NCI-H1436 treated with DMSO at 0.1 percent for 48 hours (cell line): ENCODE results near the gene LGR6.
"Not testable (repeated sequence)": the region's sequence is repeated elsewhere in the genome, so short reads cannot be mapped to it uniquely, and the experiment has no call there.

ENCODE experiments used
- DNase-seq: peaks from one replicate; lab custom pipeline; 2025; lab: John Stamatoyannopoulos, UW

LGR6 gene

DNA sequence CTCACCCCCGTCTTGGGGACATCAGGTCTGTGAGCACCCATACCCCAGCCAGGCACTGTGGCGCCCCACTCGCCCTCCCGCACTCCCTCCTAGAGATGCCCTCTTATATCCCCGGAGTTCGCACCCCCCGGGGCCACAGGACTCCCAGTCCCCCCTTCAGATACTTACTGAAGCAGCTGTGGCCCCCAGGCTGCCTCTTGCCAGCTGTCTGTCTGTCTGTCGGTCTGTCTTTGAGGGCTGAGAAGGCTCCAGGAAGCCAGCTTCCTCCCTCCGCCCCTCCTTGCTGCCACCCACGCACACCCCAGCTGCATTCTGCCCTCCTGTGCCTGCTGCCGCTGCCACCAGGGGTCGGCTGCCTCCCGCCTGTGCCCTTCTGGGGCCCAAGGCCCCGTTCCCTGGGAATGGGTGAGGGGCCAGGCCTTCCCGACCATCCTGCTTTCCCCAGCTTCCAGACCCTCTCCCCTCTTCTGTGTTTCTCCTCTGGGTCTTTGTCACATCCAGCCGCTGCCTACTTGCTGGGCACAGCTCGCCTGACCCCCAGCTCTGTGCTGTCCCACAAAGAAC lies 33.1 kb upstream of the LGR6 start, which contains the start of gene PTPN7:
Gene PTPN7, minus strand, starts transcription at position 226 of the 564 bp plus-strand sequence. CDS start 1,200 bp downstream, outside the sequence.
- DNase-seq = no peak

DNA sequence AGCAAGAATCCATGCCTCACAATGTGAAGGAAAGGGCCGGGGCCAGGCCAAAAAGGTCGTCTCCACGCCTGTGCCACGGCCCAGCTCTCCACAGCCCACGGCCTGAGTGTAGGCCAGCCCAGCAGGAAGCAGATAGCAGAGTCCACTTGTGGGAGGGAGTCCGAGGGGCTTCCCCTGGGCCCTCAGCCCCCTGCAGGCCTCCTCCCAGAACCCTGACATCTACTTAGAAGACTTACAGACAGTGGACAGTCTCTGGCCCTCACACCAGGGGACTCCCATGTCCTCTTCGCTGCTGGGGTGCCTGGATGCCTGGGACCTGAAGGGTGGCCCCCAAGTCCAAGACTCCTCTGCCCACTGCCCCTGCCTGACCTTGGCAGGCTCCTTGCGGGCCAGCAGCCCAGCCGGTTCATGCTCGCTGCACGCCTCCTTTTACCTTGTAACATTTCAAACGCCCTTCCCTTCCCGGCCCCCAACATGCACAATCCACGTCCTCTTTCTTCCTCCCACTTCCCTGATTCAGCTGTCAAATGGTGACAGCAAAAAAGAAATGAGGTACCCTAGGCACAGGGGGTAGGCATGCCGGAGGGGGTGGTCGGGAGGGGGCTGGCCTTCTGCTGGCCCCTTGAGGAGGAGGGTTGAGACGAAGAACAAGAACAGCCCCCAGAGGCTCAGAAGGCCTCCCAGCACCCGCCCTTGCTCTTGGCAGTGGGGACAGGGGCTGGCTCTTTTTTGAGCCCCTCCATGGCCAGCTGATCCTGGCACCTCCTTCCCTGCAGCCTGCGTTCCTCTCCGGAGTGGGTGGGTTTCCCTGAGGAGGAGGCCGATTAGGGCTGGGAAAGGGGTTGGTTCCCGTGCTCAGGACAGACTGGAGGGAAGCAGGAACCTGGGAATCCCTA lies 32.2 kb upstream of the LGR6 start:
- no peak for DNase-seq

- no peak for DNase-seq
These were observed 31.6 kb upstream of the LGR6 start for GRCh38 chr1:202162047-202162417.

- DNase-seq = no peak
These were observed 30.9 kb upstream of the LGR6 start for GRCh38 chr1:202162418-202163280.

DNA sequence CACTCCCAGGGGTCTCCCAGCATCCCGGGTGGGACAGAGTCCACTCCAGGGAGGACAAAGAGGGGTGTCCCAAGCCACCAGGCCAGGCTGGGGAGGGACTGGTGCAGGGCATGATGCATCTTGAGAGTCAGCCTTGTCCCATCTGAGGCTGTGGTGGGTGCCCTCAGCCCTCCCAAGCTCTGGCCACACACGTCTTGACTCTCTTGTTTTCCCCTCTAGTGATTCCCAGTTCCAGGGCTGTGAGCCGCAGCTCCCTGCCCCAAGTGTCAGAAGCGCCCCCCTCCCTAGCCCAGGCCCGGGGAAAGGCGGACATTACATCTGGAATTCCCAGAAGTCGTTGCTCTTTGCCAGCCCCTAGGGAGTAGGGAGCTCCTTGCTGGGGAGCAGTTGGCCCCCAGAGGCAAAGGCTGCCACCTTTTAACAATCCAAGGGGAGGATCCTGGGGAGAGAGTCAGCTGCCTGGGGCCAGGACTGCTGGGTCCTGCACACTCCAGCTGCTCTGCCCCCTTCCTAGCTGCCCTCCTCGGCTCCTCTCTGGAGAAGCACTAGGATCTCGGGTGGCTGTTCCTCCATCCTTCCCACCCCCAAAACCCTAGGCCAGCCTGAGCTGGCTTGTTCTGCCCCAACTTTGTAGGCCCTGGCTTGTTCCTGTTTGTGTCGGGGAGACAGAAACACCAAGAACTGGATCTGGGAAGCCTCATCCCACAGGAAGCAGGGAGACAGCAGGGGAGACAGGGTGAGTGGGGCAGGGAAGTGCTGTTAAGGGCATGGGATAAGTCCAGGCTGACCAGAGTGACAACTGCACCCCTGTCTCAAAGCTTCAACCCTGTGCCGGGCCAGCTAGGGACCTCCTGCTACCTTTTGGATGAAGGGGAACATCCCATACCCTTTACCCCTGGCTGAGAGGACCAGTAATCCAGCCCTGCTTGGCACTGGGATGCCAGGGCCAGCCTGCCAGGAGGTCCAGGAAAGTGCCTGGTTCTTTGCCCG lies 30.0 kb upstream of the LGR6 start:
- no peak for DNase-seq

DNA sequence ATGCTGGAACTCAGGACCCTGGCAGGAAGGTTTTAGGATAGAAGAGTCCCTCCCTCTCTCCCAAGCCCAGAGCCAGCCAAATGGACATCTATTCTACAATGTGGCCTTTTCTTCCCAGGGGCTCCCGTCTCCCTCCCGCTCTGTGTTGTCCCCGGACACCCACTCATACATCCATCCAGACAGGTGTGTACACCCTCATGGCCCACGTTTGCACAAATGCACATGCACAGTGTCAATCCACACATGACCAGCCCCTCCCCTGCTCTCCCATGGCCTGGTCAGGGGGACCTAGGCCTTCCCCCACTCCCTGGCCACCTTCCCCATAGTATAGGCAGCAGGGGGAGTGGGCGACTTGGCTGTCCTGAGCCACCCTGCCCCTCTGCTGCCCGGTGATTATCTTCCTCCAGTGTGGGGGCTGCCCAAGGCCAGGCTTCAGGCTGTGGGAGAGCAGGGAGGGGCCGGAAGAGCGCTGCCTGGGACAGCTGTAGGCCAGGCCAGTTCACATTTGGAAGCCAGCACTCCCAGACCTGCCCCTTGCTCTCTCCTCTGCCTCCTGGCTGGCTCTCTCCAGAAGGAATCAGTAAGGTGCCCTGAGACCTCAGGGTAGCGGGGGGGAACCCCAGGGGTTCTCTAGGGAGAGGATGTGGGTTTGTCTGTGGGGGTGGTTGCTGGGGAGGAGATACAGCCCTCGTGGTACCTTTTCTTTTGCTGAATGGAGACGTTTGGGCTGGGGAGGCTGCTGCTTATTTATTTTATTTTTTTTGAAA lies 29.1 kb upstream of the LGR6 start:
- no peak for DNase-seq

DNA sequence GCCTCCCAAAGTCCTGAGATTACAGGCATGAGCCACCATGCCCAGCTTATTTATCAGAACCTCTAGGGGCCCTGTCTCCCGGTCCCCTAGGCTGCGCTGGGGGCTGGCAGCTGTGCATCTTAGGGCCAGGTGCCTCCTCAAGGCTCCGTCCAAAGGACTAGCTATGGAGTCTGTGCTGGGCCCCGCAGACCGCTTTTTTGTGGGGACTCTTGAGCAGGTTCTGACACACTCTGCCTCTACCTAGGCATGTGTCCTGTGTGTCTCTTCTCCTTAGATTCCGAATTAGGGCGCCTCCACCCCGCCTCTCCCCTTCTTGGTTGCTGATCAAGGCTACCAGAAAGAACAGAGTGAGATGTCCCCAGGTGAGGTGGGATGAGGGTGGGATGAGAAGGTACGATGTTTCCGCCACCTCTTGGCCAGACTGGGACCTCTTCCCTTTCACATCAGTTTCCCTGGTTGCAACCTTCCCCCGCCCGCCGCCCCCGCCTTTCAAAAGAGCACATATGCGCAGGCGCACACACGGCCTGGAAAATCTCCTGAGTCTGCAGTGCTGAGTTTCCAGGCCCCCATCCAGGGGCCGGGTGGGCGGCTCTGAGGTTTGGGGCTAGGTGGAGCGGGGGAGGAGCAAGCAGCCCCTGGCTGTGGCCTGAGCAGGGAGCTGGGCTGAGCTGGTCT lies 28.2 kb upstream of the LGR6 start:
- no peak for DNase-seq

DNA sequence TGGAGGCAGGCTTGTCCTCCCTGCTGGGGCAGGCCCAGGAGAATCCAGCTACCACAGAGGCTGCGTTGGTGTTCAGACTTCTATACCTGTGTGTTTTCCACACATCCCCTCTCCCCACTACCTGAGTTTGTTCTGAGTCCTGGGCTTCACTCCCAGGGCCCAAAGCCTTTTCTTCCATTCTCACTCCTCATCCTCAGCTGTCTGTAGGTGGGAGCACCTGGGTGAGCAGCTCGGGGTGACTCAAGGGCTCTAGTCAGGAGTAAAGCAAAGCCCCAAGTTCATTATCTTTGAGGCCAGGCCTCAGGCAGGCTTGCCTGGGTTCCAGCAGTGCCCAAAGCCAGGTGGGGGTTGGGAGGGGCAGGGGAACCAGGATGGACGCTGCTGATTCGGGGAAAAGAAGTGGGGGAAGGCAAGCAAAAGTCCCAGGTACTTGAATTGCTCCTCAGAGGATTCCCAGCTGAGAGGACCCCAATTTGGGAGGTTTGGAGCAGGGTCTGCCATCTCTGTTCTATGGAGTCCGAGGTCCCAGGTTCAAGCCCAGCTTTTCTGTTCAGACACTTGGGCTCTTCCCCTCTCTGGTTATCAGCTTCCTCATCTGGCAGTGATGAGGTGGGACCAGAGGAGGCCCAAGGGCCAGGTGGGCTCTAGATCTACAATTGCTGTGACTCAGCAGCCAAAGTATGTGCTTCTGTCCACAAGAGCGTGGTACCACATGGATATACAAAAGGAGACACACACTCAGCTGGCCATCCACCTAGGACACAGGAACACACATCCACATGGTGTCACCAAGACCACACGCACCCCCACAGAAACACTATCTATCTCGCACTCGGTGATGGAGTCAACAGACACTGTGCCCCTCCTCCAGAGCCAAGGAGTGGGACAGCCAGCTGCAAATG lies 27.4 kb upstream of the LGR6 start:
- DNase-seq = no peak

DNA sequence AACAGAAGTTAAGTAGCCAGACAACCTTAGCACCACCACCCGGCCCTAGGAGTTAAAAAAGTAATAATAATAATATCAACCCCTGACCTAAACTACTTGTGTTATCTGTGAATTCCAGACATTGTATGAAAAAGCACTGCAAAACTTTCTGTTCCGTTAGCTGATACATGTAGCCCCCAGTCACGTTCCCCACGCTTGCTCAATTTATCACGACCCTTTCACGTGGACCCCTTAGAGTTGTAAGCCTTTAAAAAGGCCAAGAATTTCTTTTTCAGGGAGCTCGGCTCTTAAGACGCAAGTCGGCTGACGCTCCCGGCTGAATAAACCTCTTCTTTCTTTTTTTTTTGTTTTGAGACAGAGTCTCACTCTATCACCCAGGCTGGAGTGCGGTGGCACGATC lies 26.5 kb upstream of the LGR6 start:
- DNase-seq = not testable (repeated sequence)

- no peak for DNase-seq
These were observed 25.7 kb upstream of the LGR6 start for GRCh38 chr1:202167708-202168415.

- no peak for DNase-seq
These were observed 24.7 kb upstream of the LGR6 start for GRCh38 chr1:202168861-202169260.

GRCh38 chr1:202170726-202171125 lies 22.9 kb upstream of the LGR6 start:
- no peak for DNase-seq

GRCh38 chr1:202171292-202172014 lies 22.1 kb upstream of the LGR6 start:
- DNase-seq = no peak

DNA sequence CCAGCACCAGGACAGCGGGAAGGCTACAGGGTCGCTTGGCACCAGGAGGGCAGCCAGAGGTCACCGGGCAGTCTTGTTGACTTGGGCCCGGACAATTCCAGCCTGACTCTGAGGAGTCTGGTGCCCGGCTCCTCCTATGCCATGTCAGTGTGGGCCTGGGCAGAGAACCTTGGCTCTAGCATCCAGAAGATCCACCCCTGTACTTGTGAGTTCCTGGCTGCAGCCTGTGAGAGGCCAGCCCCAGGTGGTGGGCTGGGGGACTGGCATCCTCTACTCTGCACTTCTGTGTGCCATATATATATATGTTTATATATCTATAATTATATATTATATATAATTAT lies 21.6 kb upstream of the LGR6 start:
- DNase-seq = no peak

- DNase-seq = no peak
These were observed 19.6 kb upstream of the LGR6 start for GRCh38 chr1:202173993-202174392.

- no peak for DNase-seq
These were observed 16.4 kb upstream of the LGR6 start for GRCh38 chr1:202176949-202177927.
